ENCODE data around the gene NDFIP2.

NDFIP2 gene

DNA sequence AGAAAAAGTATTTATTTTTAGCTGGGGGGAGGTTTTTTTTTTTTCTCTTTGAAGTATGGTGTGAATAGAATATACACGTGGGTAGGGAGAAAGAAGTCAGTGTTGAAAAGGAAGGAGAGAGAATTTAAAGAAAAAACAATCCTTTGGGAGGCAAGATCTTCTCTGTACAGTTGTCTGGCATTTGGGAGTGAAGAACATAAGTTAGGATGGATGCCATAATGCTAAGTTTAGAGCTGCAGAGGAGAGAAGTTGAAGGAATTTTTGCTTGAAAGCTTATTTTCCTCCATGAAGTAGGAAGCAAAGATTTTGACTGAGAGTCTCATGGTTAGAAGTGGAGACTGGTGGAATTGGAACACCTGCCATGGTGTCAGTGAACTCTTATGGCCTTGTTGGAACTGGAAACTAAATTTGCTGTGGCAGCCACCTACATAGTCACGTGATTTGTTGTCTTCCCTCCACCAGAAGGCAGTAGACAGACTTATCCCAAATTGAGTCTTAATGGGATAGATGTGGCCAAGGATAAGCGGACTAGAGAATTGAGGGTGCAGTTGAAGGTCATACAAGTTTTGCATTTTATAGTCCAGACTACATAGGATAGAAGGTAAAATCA, 22.0 kb downstream of the NDFIP2 start:
- no peaks in the 10 kb centered on the region for H3K79me1 ChIP-seq (ENCODE audit: low read length)
- no peak overlapping the region for H3K4me3 ChIP-seq (ENCODE audit: low read depth, low read length)
- no CpG with 5 or more reads among the region's 3 CpGs for WGBS (ENCODE audit: extremely low coverage, insufficient coverage, insufficient read length)
- H3K9ac ChIP-seq (ENCODE audit: low read length) = no peak overlapping the region
- no peak for DNase-seq
- H3K4ac ChIP-seq (ENCODE audit: low read depth, low read length) = peak overlapping the region; percentile 79
- H3K36me3 ChIP-seq (ENCODE audit: control insufficient read depth in 1 of 2, insufficient read depth in 2 of 2, low read length in 2 of 2) = no peaks in the 10 kb centered on the region
- H3K27me3 ChIP-seq (ENCODE audit: insufficient read depth, low read length) = no peaks in the 10 kb centered on the region
- H3K18ac ChIP-seq (ENCODE audit: low read length) = no peak overlapping the region
- H3K9me3 ChIP-seq (ENCODE audit: insufficient read depth, low read depth, low read length) = no peaks in the 10 kb centered on the region
- no peak overlapping the region for H4K91ac ChIP-seq (ENCODE audit: low read depth, low read length)
- no peak overlapping the region for H2BK12ac ChIP-seq (ENCODE audit: low read length)
- H3K27ac ChIP-seq (ENCODE audit: low read depth, low read length) = no peak overlapping the region
- H4K12ac ChIP-seq (ENCODE audit: low read depth, low read length) = no peak overlapping the region
- H3K14ac ChIP-seq (ENCODE audit: low read length) = no peak overlapping the region
- H3K4me1 ChIP-seq (ENCODE audit: control insufficient read depth in 1 of 2, insufficient read depth in 2 of 2, low read length in 2 of 2) = no peaks in the 10 kb centered on the region
- peaks cover 2% of the 10 kb centered on the region for H3K79me2 ChIP-seq (ENCODE audit: control insufficient read depth, insufficient read depth, low read length, poor library complexity)
- H3K23ac ChIP-seq (ENCODE audit: low read length) = no peak overlapping the region
- no peak overlapping the region for H4K8ac ChIP-seq (ENCODE audit: low read depth, low read length)
- H3K4me2 ChIP-seq (ENCODE audit: low read length) = no peak overlapping the region
- H2AK5ac ChIP-seq (ENCODE audit: low read length) = no peak overlapping the region
- no peak overlapping the region for H2AFZ ChIP-seq (ENCODE audit: insufficient read depth, low read length, poor library complexity)
- no peak overlapping the region for H2BK120ac ChIP-seq (ENCODE audit: insufficient read depth, low read length, poor library complexity)
- H2BK5ac ChIP-seq (ENCODE audit: low read depth, low read length, poor library complexity) = no peak overlapping the region

GRCh38 chr13:79503473-79504017, 22.6 kb downstream of the NDFIP2 start:
- no peak overlapping the region for H2BK5ac ChIP-seq (ENCODE audit: low read depth, low read length, poor library complexity)
- H3K14ac ChIP-seq (ENCODE audit: low read length) = no peak overlapping the region
- no peak overlapping the region for H4K91ac ChIP-seq (ENCODE audit: low read depth, low read length)
- H4K8ac ChIP-seq (ENCODE audit: low read depth, low read length) = no peak overlapping the region
- no peak overlapping the region for H3K23ac ChIP-seq (ENCODE audit: low read length)
- H3K4ac ChIP-seq (ENCODE audit: low read depth, low read length) = no peak overlapping the region
- H3K36me3 ChIP-seq (ENCODE audit: control insufficient read depth in 1 of 2, insufficient read depth in 2 of 2, low read length in 2 of 2) = no peaks in the 10 kb centered on the region
- H2AK5ac ChIP-seq (ENCODE audit: low read length) = no peak overlapping the region
- no peak overlapping the region for H3K4me2 ChIP-seq (ENCODE audit: low read length)
- no peak overlapping the region for H3K4me3 ChIP-seq (ENCODE audit: low read depth, low read length)
- no peak overlapping the region for H3K27ac ChIP-seq (ENCODE audit: low read depth, low read length)
- no peaks in the 10 kb centered on the region for H3K79me1 ChIP-seq (ENCODE audit: low read length)
- no peaks in the 10 kb centered on the region for H3K27me3 ChIP-seq (ENCODE audit: insufficient read depth, low read length)
- H3K79me2 ChIP-seq (ENCODE audit: control insufficient read depth, insufficient read depth, low read length, poor library complexity) = peaks cover 2% of the 10 kb centered on the region
- H2AFZ ChIP-seq (ENCODE audit: insufficient read depth, low read length, poor library complexity) = no peak overlapping the region
- no peak overlapping the region for H3K9ac ChIP-seq (ENCODE audit: low read length)
- no peaks in the 10 kb centered on the region for H3K4me1 ChIP-seq (ENCODE audit: control insufficient read depth in 1 of 2, insufficient read depth in 2 of 2, low read length in 2 of 2)
- H4K12ac ChIP-seq (ENCODE audit: low read depth, low read length) = no peak overlapping the region
- H2BK120ac ChIP-seq (ENCODE audit: insufficient read depth, low read length, poor library complexity) = no peak overlapping the region
- H3K18ac ChIP-seq (ENCODE audit: low read length) = no peak overlapping the region
- no peak overlapping the region for H2BK12ac ChIP-seq (ENCODE audit: low read length)
- no peaks in the 10 kb centered on the region for H3K9me3 ChIP-seq (ENCODE audit: insufficient read depth, low read depth, low read length)
- DNase-seq = no peak

- Histone ChIP-seq H3K18ac (ENCODE audit: low read length) (no peak overlapping the region), H3K27ac (ENCODE audit: low read depth, low read length) (no peak overlapping the region), H3K9ac (ENCODE audit: low read length) (no peak overlapping the region), H3K14ac (ENCODE audit: low read length) (no peak overlapping the region), H4K91ac (ENCODE audit: low read depth, low read length) (no peak overlapping the region), H3K27me3 (ENCODE audit: insufficient read depth, low read length) (no peaks in the 10 kb centered on the region), H2BK12ac (ENCODE audit: low read length) (no peak overlapping the region), H4K8ac (ENCODE audit: low read depth, low read length) (no peak overlapping the region), H3K4me3 (ENCODE audit: low read depth, low read length) (no peak overlapping the region), H2BK5ac (ENCODE audit: low read depth, low read length, poor library complexity) (no peak overlapping the region), H4K12ac (ENCODE audit: low read depth, low read length) (no peak overlapping the region), H2AK5ac (ENCODE audit: low read length) (no peak overlapping the region), H3K4me2 (ENCODE audit: low read length) (no peak overlapping the region), H3K9me3 (ENCODE audit: insufficient read depth, low read depth, low read length) (no peaks in the 10 kb centered on the region), H3K4me1 (ENCODE audit: control insufficient read depth in 1 of 2, insufficient read depth in 2 of 2, low read length in 2 of 2) (no peaks in the 10 kb centered on the region), H3K79me1 (ENCODE audit: low read length) (no peaks in the 10 kb centered on the region), H2BK120ac (ENCODE audit: insufficient read depth, low read length, poor library complexity) (no peak overlapping the region), H2AFZ (ENCODE audit: insufficient read depth, low read length, poor library complexity) (no peak overlapping the region), H3K79me2 (ENCODE audit: control insufficient read depth, insufficient read depth, low read length, poor library complexity) (no peaks in the 10 kb centered on the region), H3K36me3 (ENCODE audit: control insufficient read depth in 1 of 2, insufficient read depth in 2 of 2, low read length in 2 of 2) (peaks cover 0 to 2% of the 10 kb centered on the region in 2 experiments), H3K23ac (ENCODE audit: low read length) (no peak overlapping the region), H3K4ac (ENCODE audit: low read depth, low read length) (no peak overlapping the region)
- WGBS (ENCODE audit: extremely low coverage, insufficient coverage, insufficient read length) = no CpG with 5 or more reads among the region's 6 CpGs
- no peak for DNase-seq
Observed at GRCh38 chr13:79508224-79508961, 27.4 kb downstream of the NDFIP2 start.

DNA sequence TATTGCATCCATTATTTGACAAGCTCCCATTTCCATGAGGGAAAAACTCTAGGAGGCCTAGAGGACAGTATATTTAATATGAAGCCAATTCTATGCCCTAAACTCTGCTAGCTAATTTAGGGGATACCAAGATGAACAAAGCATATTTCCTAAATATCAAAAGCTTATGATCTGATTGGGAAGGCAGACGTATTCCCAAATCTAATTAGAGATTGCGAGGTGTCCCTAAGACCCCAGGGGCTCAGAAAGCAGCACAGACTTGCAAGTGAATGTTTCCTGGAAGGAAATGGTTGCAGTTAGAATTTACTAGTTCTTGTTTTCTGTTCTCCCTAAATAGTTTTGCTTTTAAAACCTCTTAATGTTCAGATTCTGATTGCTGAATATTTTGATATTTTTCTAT, 30.7 kb downstream of the NDFIP2 start:
- Histone ChIP-seq H3K36me3 (ENCODE audit: control insufficient read depth in 1 of 2, insufficient read depth in 2 of 2, low read length in 2 of 2) (peaks cover 0 to 2% of the 10 kb centered on the region in 2 experiments), H3K9ac (ENCODE audit: low read length) (no peak overlapping the region), H2BK5ac (ENCODE audit: low read depth, low read length, poor library complexity) (no peak overlapping the region), H2AK5ac (ENCODE audit: low read length) (no peak overlapping the region), H3K4me3 (ENCODE audit: low read depth, low read length) (no peak overlapping the region), H3K23ac (ENCODE audit: low read length) (no peak overlapping the region), H3K79me1 (ENCODE audit: low read length) (no peaks in the 10 kb centered on the region), H3K14ac (ENCODE audit: low read length) (no peak overlapping the region), H3K27me3 (ENCODE audit: insufficient read depth, low read length) (no peaks in the 10 kb centered on the region), H3K18ac (ENCODE audit: low read length) (no peak overlapping the region), H4K91ac (ENCODE audit: low read depth, low read length) (no peak overlapping the region), H2AFZ (ENCODE audit: insufficient read depth, low read length, poor library complexity) (no peak overlapping the region), H3K27ac (ENCODE audit: low read depth, low read length) (no peak overlapping the region), H3K9me3 (ENCODE audit: insufficient read depth, low read depth, low read length) (no peaks in the 10 kb centered on the region), H3K4me2 (ENCODE audit: low read length) (no peak overlapping the region), H3K4me1 (ENCODE audit: control insufficient read depth in 1 of 2, insufficient read depth in 2 of 2, low read length in 2 of 2) (no peaks in the 10 kb centered on the region), H4K12ac (ENCODE audit: low read depth, low read length) (no peak overlapping the region), H2BK12ac (ENCODE audit: low read length) (no peak overlapping the region), H2BK120ac (ENCODE audit: insufficient read depth, low read length, poor library complexity) (no peak overlapping the region), H4K8ac (ENCODE audit: low read depth, low read length) (no peak overlapping the region), H3K79me2 (ENCODE audit: control insufficient read depth, insufficient read depth, low read length, poor library complexity) (peaks cover 2% of the 10 kb centered on the region), H3K4ac (ENCODE audit: low read depth, low read length) (no peak overlapping the region)
- no peak for DNase-seq
- WGBS (ENCODE audit: extremely low coverage, insufficient coverage, insufficient read length) = no CpG with 5 or more reads among the region's 2 CpGs
